Effector CD8-positive, alpha-beta T cell (primary cell): Measurements from ENCODE around the gene LCE1E.

Source experiments
- DNase-seq: peaks from one replicate; lab custom pipeline; 2025; lab: John Stamatoyannopoulos, UW

LCE1E gene

DNA sequence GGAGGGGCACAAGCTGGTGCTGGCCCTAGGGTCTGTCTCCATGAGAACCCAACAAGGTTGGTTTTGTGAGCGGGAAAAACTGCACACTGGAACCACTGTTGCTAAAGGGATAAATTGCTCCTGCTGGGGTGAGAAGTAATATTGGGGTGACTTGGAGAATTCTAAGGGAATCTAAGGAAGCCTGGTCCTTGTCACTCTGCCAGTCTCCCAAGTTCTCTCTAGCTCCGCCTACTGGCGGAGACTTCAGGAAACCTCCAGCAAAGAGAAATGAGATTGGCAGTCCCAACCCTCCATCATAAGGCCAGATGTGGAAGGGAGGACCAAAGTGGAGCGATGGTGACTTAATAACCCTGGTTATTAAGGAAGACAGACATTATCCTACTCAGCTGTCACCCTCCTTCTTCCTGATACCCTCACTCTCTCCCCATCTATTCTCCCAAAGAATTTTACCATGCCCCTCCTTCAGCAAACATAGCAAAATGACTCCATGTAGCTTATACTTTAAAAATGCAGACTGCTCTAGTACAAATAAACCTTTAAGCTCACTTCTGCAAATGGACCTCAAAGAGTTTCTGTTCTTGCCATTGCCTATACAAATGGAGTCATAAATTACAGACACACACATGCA is 8.4 kb upstream of the LCE1E start:
- DNase-seq: no peak

GRCh38 chr1:152783095-152783494 is 3.0 kb upstream of the LCE1E start:
- no peak for DNase-seq

DNA sequence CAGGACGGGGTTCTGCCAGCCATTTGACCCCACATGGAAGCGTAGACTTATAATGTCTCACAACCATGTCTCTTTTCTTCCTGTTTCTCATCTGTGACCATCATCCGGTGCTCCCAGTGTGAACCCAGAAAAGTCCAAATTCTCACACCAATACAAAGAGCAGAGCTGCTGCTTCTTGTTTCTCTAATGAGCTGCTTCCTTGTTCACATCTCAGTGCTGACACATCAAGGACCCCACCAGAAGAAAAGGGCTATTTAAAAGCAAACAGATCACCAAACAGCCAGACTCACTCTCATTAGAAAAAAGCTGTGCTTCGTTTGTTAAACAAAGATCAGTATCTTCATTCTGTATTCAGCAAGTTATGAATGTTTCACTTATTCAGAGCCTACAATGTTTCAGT is 9.6 kb downstream of the LCE1E start:
- no peak for DNase-seq

- no peak for DNase-seq
Measured at GRCh38 chr1:152796421-152796820, 10.4 kb downstream of the LCE1E start, which contains the start of gene LCE1D. Gene LCE1D, plus strand, starts transcription at chr1:152796721. Its CDS starts 1,074 bp downstream, at chr1:152797795.

DNA sequence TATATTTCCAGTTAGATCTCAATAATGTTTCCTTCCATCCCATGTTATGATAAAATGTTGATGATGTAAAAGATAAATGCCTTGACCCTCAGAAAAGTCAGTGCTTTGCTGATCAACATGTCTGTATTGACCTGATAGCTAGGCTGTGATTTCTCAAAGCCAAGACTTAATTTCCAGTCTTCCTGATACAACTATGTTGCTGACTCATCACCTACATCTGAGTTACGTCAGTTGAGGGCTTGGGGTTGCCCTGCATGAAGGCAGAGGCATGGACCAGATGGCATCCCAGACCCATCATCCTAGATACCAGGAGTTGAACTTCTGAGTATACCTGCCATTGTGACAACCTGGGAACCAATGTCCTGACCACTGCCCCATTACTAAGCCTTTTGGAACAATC is 15.3 kb downstream of the LCE1E start:
- DNase-seq: no peak

DNA sequence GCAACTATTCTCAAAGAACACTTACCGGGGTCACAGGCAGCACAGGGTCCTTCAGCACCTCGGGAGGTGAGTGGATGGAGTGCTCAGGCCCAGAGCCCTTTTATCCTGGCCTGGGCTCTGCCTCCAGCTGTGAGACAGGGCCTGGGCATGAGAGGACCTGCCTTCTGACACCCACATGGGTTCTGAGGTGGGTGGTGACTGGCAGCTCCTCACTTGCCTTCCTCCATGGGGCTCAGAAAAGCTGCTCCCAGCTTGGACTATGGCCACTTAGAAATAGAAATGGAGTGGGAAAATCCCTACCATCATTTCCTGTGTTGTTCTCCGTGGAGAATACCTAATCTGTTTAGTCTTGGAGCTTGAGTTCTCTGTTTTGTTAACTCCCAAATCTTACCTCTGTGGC is 20.5 kb downstream of the LCE1E start, which contains the start of gene LCE1C:
Gene LCE1C (minus strand): TSS at position 76 of the 400 bp plus-strand sequence. CDS start 1,173 bp downstream, outside the sequence.
- DNase-seq: no peak

DNA sequence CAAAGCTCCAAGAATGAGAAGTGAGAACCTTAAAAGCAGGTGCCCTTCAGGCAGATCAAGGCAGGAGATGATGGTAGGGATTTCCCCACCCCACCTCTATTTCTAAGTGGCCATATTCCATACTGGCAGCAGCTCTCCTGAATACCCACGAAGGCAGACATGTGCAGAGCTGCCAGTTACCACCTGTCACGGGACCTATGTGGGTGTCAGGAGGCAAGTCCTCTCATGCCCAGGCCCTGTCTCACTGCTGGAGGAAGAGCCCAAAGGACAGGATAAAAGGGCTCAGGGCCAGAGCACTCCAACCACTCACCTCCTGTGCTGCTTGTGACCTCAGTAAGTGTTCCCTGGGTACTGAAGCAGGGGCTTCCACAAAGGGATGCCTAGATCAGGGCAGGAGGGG is 25.0 kb downstream of the LCE1E start:
- no peak for DNase-seq

DNA sequence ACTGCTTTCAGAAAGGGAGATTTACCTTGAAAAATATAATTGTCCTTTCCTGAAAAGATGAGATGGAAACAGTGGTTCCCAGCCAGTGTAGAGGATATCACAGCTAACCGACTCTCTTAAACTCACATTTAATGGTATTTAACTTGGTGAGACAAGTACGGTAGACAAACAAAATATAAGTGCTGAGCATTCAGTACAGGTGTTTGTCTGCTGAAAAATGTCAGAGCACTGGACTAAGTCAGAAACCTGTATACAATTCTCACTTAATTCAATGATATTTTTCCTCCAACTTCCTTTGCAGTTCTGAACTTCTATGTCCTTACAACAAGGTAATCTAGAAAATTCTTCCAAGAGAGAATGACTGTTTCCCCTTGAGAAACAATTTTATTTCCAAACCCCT is 25.6 kb downstream of the LCE1E start, which contains the start of gene LCE1B:
Gene LCE1B (plus strand): TSS at position 301 of the 400 bp plus-strand sequence. CDS start 476 bp downstream, outside the sequence.
- DNase-seq: no peak

- no peak for DNase-seq
Measured at GRCh38 chr1:152817309-152817708, 31.3 kb downstream of the LCE1E start.

DNA sequence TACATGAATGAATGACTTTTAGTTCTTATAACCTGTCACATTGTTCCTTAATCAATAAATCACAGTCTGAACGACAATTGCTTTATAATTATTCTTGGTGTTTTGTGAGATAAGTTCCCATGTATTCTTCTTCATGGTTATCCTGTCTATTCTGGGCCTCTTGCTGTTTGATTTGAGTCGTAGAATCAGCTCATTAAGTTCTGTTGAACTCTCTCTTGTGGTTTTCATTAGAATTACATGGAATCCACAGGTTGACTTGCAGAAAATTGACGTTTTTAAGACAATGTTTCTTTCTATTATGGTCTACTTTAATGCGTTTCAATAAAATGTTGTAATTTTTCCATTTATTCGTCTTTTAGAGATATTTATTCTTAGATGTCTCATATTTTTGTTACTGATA is 37.2 kb downstream of the LCE1E start:
- DNase-seq: no peak

DNA sequence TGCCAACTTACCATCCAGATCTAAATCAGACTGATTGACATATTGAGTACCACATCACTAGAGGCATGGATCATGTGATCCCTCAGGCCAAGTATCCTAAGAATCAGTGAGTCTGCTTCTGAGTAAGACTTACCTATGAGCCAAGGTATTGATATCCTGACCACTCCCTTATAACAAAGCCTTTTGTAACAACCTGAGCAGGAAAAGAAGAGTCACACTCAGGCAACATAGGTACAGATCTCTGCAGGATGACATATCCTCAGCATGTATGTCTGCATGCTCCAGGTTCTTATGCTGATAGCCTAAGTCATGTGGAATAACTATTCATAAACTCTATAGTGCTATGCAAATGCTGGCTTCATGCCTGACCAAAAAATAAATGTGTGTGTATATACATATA is 38.9 kb downstream of the LCE1E start:
- DNase-seq: no peak

DNA sequence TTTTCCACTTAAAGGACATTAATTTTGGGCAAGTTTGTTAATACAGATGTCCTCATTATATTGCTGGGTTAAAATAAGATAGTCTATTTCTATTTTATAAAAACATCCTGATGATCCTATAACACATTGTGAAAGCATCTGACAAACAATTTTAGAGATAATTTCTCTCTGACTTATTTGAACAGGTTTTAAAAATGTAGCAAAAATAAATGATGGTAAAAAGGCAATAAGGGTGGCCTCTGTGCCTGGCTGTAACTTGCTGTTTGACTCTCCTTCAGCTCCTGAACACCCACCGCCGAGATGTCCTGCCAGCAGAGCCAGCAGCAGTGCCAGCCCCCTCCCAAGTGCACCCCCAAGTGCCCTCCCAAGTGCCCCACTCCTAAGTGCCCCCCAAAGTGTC is 41.1 kb downstream of the LCE1E start, which contains the start of gene LCE1A:
Gene LCE1A (plus strand): TSS at position 301 of the 400 bp plus-strand sequence. CDS start 0 bp downstream, at position 301.
- no peak for DNase-seq

GRCh38 chr1:152836870-152837269 is 50.8 kb downstream of the LCE1E start:
- DNase-seq: no peak
